Astrocyte (in vitro differentiated cells and primary cell): ENCODE results near the gene TOLLIP. TPM values are rescaled to one million over a fixed set of nuclear protein-coding genes. Genes with fewer than 3 reads are reported as not detected.

Experiments
- DNase-seq: peaks from one replicate; pipeline ENCODE4 v3.0.0-alpha.2; 2010; ENCODE audit warnings: low read depth
- FAIRE-seq: peaks from 2 replicates; lab custom pipeline; 2011; peaks lifted over from hg19 to GRCh38; lab: Jason Lieb, UNC
- H2AFZ ChIP-seq: 2 replicates; pipeline ENCODE4 v1.6.0; 2012; ENCODE audit warnings: low read depth, low read length, inconsistent platforms
- H3K27ac ChIP-seq: 2 replicates; pipeline ENCODE4 v1.5.1; 2011; ENCODE audit warnings: low read depth, low read length, inconsistent platforms
- H3K27me3 ChIP-seq: 2 replicates; pipeline ENCODE4 v1.6.0; 2011; ENCODE audit warnings: low read length, inconsistent platforms; ENCODE audit not compliant: insufficient read depth
- H3K36me3 ChIP-seq: 2 replicates; pipeline ENCODE4 v1.5.1; 2011; ENCODE audit warnings: low read length, inconsistent platforms; ENCODE audit not compliant: insufficient read depth
- H3K4me1 ChIP-seq: 2 replicates; pipeline ENCODE4 v1.5.1; 2011; ENCODE audit warnings: low read length, inconsistent platforms; ENCODE audit not compliant: insufficient read depth
- H3K4me2 ChIP-seq: 2 replicates; pipeline ENCODE4 v1.6.0; 2012; ENCODE audit warnings: low read length, inconsistent platforms
- H3K4me3 ChIP-seq: 2 replicates; pipeline ENCODE4 v1.5.1; 2011; ENCODE audit warnings: low read depth, mild to moderate bottlenecking, low read length, inconsistent platforms; ENCODE audit not compliant: insufficient read depth
- H3K79me2 ChIP-seq: 2 replicates; pipeline ENCODE4 v1.6.0; 2012; ENCODE audit warnings: mild to moderate bottlenecking, low read length, inconsistent platforms; ENCODE audit not compliant: insufficient read depth
- H3K9ac ChIP-seq: 2 replicates; pipeline ENCODE4 v1.6.0; 2012; ENCODE audit warnings: mild to moderate bottlenecking, low read length, inconsistent platforms
- H3K9me3 ChIP-seq: 2 replicates; pipeline ENCODE4 v1.5.1; 2012; ENCODE audit warnings: low read depth, mild to moderate bottlenecking, low read length, inconsistent platforms; ENCODE audit not compliant: insufficient read depth
- H4K20me1 ChIP-seq: 2 replicates; pipeline ENCODE4 v1.6.0; 2012; ENCODE audit warnings: low read length, inconsistent platforms; ENCODE audit not compliant: insufficient read depth
- H3K27ac Mint-ChIP-seq: one replicate; pipeline ENCODE4 v1.8.0; 2021; ENCODE audit warnings: mild to moderate bottlenecking, mixed read lengths; ENCODE audit not compliant: unreplicated experiment
- H3K27me3 Mint-ChIP-seq: one replicate; pipeline ENCODE4 v1.8.0; 2021; ENCODE audit warnings: low read depth, mixed read lengths; ENCODE audit not compliant: unreplicated experiment
- H3K36me3 Mint-ChIP-seq: one replicate; pipeline ENCODE4 v1.8.0; 2021; ENCODE audit warnings: low read depth, mixed read lengths; ENCODE audit not compliant: unreplicated experiment
- H3K4me1 Mint-ChIP-seq: one replicate; pipeline ENCODE4 v1.8.0; 2021; ENCODE audit warnings: low read depth, mixed read lengths; ENCODE audit not compliant: unreplicated experiment
- H3K4me3 Mint-ChIP-seq: one replicate; pipeline ENCODE4 v1.8.0; 2021; ENCODE audit warnings: mild to moderate bottlenecking, moderate library complexity, mixed read lengths; ENCODE audit not compliant: unreplicated experiment
- H3K9me3 Mint-ChIP-seq: one replicate; pipeline ENCODE4 v1.8.0; 2021; ENCODE audit warnings: mild to moderate bottlenecking, mixed read lengths; ENCODE audit not compliant: unreplicated experiment
- CTCF ChIP-seq: IDR thresholded peaks from 2 replicates; pipeline ENCODE4 v1.5.1; 2011; ENCODE audit warnings: low read depth, mild to moderate bottlenecking, inconsistent platforms, low read length, moderate library complexity; ENCODE audit not compliant: insufficient read depth
- EZH2 ChIP-seq: IDR thresholded peaks from 2 replicates; pipeline ENCODE4 v1.6.1; 2012; ENCODE audit warnings: mild to moderate bottlenecking, low read length, inconsistent platforms; ENCODE audit not compliant: insufficient read depth
- total RNA-seq: library from RNA; stranded (reverse); gene quantifications from 2 replicates; pipeline ENCODE4 v1.2.1, GENCODE V29; 2021

Gene TOLLIP
- total RNA-seq, 1 donor from 2014 or later, result 46.4 TPM

- Mint-ChIP-seq H3K4me3 (no peak overlapping the region), H3K4me1 (no peaks in the 10 kb centered on the region), H3K9me3 (no peaks in the 10 kb centered on the region), H3K27me3 (peaks cover 18% of the 10 kb centered on the region), H3K36me3 (no peaks in the 10 kb centered on the region), H3K27ac (peak overlapping the region; percentile 71)
- no peak for TF ChIP-seq CTCF
- no peak for TF ChIP-seq EZH2
- DNase-seq (no peak), FAIRE-seq (no peak)
- H3K27ac ChIP-seq, result no peak overlapping the region
- H3K4me2 ChIP-seq, result no peak overlapping the region
- no peak overlapping the region for H2AFZ ChIP-seq
- H3K9me3 ChIP-seq, result no peaks in the 10 kb centered on the region
- no peaks in the 10 kb centered on the region for H3K79me2 ChIP-seq
- no peak overlapping the region for H3K4me3 ChIP-seq
- H3K27me3 ChIP-seq, result peaks cover 8% of the 10 kb centered on the region
- H3K9ac ChIP-seq, result no peak overlapping the region
- no peaks in the 10 kb centered on the region for H4K20me1 ChIP-seq
- no peaks in the 10 kb centered on the region for H3K4me1 ChIP-seq
- H3K36me3 ChIP-seq, result no peaks in the 10 kb centered on the region
These were observed 42.0 kb upstream of the TOLLIP start for GRCh38 chr11:1351278-1351937.

- Histone ChIP-seq H3K9ac (no peak overlapping the region), H2AFZ (no peak overlapping the region), H3K79me2 (no peaks in the 10 kb centered on the region), H3K4me3 (no peak overlapping the region), H3K4me1 (no peaks in the 10 kb centered on the region), H3K36me3 (no peaks in the 10 kb centered on the region), H4K20me1 (no peaks in the 10 kb centered on the region), H3K9me3 (no peaks in the 10 kb centered on the region), H3K27me3 (peaks cover 8% of the 10 kb centered on the region), H3K27ac (no peak overlapping the region), H3K4me2 (no peak overlapping the region)
- no peak for DNase-seq
- Mint-ChIP-seq H3K4me1 (no peaks in the 10 kb centered on the region), H3K9me3 (no peaks in the 10 kb centered on the region), H3K36me3 (no peaks in the 10 kb centered on the region), H3K27ac (no peak overlapping the region), H3K27me3 (peaks cover 19% of the 10 kb centered on the region), H3K4me3 (no peak overlapping the region)
- no peak for TF ChIP-seq EZH2
- TF ChIP-seq CTCF, result no peak
- FAIRE-seq, result no peak
These were observed 40.8 kb upstream of the TOLLIP start for GRCh38 chr11:1350086-1350725.
